ENCODE results near the gene HCN4.

Gene HCN4

DNA sequence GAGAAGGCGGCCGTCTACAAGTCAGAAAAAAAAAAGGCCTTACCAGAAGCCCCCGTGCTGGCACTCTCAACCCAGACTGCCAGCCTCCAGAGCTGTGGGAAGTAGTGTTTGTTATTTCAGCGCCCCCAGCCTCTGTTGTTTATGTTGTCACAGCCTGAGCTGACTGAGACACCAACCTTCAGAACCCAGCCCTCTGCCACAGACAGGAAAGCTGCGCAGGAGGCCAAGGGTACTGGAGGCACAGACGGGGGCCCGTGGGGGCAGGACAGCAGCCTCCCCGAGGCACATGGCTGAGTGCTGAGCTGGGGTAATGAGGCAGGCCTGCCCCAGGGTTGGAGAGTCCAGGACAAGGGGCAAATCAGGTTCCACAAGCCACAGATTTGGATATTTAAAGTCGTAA is 33.7 kb downstream of the HCN4 start:
- no peaks in the 10 kb centered on the region for H3K36me3 ChIP-seq (ENCODE audit: low read depth)
- no peaks in the 10 kb centered on the region for H3K4me1 ChIP-seq (ENCODE audit: insufficient read depth, poor library complexity, severe bottlenecking)
- H3K27me3 ChIP-seq (ENCODE audit: insufficient read depth, poor library complexity, severe bottlenecking), result peaks cover 4% of the 10 kb centered on the region
- H3K4me3 ChIP-seq (ENCODE audit: severe bottlenecking), result no peak overlapping the region
- DNase-seq (ENCODE audit: low spot score) (peak; percentile 52), ATAC-seq (ENCODE audit: low read depth) (no peak)
- no peaks in the 10 kb centered on the region for H3K9me3 ChIP-seq (ENCODE audit: severe bottlenecking)
- TF ChIP-seq, protein P1, sequence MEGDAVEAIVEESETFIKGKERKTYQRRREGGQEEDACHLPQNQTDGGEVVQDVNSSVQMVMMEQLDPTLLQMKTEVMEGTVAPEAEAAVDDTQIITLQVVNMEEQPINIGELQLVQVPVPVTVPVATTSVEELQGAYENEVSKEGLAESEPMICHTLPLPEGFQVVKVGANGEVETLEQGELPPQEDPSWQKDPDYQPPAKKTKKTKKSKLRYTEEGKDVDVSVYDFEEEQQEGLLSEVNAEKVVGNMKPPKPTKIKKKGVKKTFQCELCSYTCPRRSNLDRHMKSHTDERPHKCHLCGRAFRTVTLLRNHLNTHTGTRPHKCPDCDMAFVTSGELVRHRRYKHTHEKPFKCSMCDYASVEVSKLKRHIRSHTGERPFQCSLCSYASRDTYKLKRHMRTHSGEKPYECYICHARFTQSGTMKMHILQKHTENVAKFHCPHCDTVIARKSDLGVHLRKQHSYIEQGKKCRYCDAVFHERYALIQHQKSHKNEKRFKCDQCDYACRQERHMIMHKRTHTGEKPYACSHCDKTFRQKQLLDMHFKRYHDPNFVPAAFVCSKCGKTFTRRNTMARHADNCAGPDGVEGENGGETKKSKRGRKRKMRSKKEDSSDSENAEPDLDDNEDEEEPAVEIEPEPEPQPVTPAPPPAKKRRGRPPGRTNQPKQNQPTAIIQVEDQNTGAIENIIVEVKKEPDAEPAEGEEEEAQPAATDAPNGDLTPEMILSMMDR (IDR thresholded peaks at IDR 0.05; ENCODE audit: poor library complexity, severe bottlenecking), result no peak
- H3K27ac ChIP-seq (ENCODE audit: poor library complexity, severe bottlenecking), result no peak overlapping the region

DNA sequence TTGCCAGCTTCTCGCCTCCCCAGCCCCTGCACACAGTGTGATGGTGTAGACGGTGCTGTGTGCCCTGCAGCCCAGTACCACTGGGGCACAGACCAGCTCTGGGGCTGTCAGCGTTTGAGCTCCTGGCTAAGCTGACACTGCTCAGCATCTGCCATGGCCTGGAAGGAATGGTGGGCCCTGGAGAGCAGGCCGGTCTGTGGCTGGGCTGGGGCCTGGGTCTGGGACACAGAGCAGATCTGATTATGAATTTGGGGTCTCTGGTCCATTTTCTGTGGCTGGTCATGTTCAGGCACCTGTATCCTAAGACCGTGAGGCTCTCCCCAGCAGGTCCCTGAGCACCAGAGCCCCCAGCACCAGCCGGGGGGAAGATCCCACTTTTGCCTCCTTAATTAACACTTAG is 34.7 kb downstream of the HCN4 start:
- H3K9me3 ChIP-seq (ENCODE audit: severe bottlenecking), result no peaks in the 10 kb centered on the region
- no peaks in the 10 kb centered on the region for H3K36me3 ChIP-seq (ENCODE audit: low read depth)
- peaks cover 4% of the 10 kb centered on the region for H3K27me3 ChIP-seq (ENCODE audit: insufficient read depth, poor library complexity, severe bottlenecking)
- TF ChIP-seq, protein P1 (IDR thresholded peaks at IDR 0.05; ENCODE audit: poor library complexity, severe bottlenecking), result no peak
- H3K27ac ChIP-seq (ENCODE audit: poor library complexity, severe bottlenecking), result no peak overlapping the region
- H3K4me3 ChIP-seq (ENCODE audit: severe bottlenecking), result no peak overlapping the region
- DNase-seq (ENCODE audit: low spot score) (peak; percentile 48), ATAC-seq (ENCODE audit: low read depth) (no peak)
- no peaks in the 10 kb centered on the region for H3K4me1 ChIP-seq (ENCODE audit: insufficient read depth, poor library complexity, severe bottlenecking)

DNA sequence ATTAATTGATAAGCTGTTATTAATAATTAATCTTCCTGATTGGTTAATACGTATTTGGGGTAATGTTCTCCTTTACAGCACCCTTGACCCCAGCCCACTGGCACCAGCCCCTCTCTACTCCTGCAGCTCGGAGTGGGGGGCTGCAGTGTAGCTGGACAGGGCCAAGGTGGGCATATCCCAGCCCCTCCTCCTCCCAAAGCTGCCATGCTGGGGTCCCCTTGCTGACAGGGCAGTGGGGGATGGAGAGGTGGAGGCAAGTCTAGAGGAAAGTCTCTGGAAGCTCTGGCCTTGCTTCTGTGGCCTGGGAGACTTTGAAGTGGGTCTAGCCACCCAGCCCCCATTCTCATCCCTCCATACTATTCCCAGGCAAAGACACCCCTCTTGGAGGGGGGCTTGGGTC is 35.8 kb downstream of the HCN4 start:
- DNase-seq (ENCODE audit: low spot score) (peak; percentile 40), ATAC-seq (ENCODE audit: low read depth) (no peak)
- peaks cover 4% of the 10 kb centered on the region for H3K27me3 ChIP-seq (ENCODE audit: insufficient read depth, poor library complexity, severe bottlenecking)
- TF ChIP-seq, protein P1 (IDR thresholded peaks at IDR 0.05; ENCODE audit: poor library complexity, severe bottlenecking), result no peak
- no peaks in the 10 kb centered on the region for H3K9me3 ChIP-seq (ENCODE audit: severe bottlenecking)
- no peaks in the 10 kb centered on the region for H3K4me1 ChIP-seq (ENCODE audit: insufficient read depth, poor library complexity, severe bottlenecking)
- H3K27ac ChIP-seq (ENCODE audit: poor library complexity, severe bottlenecking), result no peak overlapping the region
- no peak overlapping the region for H3K4me3 ChIP-seq (ENCODE audit: severe bottlenecking)
- H3K36me3 ChIP-seq (ENCODE audit: low read depth), result no peaks in the 10 kb centered on the region

DNA sequence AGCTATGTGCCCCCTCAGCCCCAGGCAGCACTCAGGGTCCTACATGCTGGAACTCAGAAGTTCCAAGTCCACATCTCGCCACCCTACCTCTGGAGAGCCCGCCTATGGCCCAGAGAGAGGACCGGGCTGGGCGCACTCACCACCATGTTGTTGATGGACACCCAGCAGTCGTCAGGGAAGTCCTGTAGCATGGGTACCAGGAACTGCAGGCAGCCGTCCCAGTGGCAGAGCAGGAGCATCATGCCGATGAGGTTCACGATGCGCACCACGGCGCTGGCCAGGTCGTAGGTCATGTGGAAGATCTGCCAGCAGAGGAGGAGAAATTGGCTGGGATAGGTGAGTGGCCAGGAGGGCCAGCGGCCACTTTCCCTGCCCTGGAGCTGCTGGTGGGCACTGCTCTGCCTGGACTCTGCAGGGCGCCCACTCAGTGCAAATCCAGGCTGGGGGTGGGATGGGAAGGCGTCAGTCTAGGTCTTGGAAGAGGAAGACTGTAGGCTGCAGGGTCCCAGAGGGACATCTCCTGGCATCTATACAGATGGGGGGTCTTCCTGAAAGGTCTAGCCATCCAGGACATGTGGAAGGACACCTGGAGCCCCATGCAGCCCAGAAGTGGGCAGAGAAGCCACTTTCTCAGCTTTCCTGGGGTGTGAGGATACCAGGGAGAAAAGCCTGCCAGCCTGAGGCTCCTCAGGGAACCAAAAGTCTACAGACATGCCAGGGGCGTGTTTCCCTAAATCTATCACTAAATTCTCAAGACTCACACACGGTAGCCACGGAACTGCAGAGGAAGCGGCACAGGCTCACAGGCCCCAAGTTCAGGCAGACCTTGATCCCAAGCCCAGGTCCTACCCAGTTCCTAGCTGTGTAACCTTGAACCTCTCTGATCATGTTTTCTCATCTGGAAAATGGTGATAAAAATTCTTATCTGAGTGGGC is 36.5 kb downstream of the HCN4 start:
- no peak overlapping the region for H3K4me3 ChIP-seq (ENCODE audit: severe bottlenecking)
- peak; percentile 69 for DNase-seq (ENCODE audit: low spot score)
- H3K27me3 ChIP-seq (ENCODE audit: insufficient read depth, poor library complexity, severe bottlenecking), result peaks cover 4% of the 10 kb centered on the region
- H3K9me3 ChIP-seq (ENCODE audit: severe bottlenecking), result no peaks in the 10 kb centered on the region
- TF ChIP-seq, protein P1 (IDR thresholded peaks at IDR 0.05; ENCODE audit: poor library complexity, severe bottlenecking), result no peak
- H3K4me1 ChIP-seq (ENCODE audit: insufficient read depth, poor library complexity, severe bottlenecking), result no peaks in the 10 kb centered on the region
- H3K27ac ChIP-seq (ENCODE audit: poor library complexity, severe bottlenecking), result no peak overlapping the region
- no peaks in the 10 kb centered on the region for H3K36me3 ChIP-seq (ENCODE audit: low read depth)
- ATAC-seq (ENCODE audit: low read depth), result no peak

DNA sequence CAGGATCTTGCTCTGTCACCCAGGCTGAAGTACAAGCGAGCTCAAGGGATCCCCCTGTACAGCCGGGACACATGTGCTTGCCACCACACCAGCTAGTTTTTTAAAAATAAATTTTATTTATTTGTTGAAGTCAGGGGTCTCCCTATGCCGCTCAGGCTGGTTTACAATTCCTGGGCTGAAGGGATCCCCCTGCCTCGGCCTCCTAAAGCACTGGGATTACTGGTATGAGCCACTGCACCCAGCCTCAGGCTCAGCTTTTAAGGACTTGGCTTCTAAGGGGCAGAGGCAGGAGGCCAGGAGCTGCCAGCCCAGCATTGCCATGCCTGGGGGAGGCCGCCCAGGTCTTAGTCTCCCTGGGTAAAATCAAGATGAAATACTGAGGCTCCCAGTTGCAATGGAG is 37.3 kb downstream of the HCN4 start:
- peaks cover 4% of the 10 kb centered on the region for H3K27me3 ChIP-seq (ENCODE audit: insufficient read depth, poor library complexity, severe bottlenecking)
- TF ChIP-seq, protein P1 (IDR thresholded peaks at IDR 0.05; ENCODE audit: poor library complexity, severe bottlenecking), result no peak
- H3K36me3 ChIP-seq (ENCODE audit: low read depth), result no peaks in the 10 kb centered on the region
- no peak overlapping the region for H3K27ac ChIP-seq (ENCODE audit: poor library complexity, severe bottlenecking)
- no peak for ATAC-seq (ENCODE audit: low read depth)
- H3K9me3 ChIP-seq (ENCODE audit: severe bottlenecking), result no peaks in the 10 kb centered on the region
- no peaks in the 10 kb centered on the region for H3K4me1 ChIP-seq (ENCODE audit: insufficient read depth, poor library complexity, severe bottlenecking)
- H3K4me3 ChIP-seq (ENCODE audit: severe bottlenecking), result no peak overlapping the region
- no peak for DNase-seq (ENCODE audit: low spot score)
